Karpas-422 (cell line): Measurements from ENCODE around the gene RAVER2. TPM values are rescaled to one million over a fixed set of nuclear protein-coding genes. Genes with fewer than 3 reads are reported as not detected.

Source experiments
- DNase-seq: peaks from one replicate; pipeline ENCODE4 v3.0.0-alpha.2; 2015
- H2AFZ ChIP-seq: fragments of 200-600 bp; sonication (generic); 2 replicates; pipeline ENCODE4 v1.6.1; 2014; ENCODE audit warnings: antibody characterized with exemption, low read length, mixed read lengths
- H3K27ac ChIP-seq: fragments of 200-600 bp; sonication (generic); 2 replicates; pipeline ENCODE4 v1.5.1; 2014; ENCODE audit warnings: mild to moderate bottlenecking, low read length, moderate library complexity
- H3K27me3 ChIP-seq: fragments of 200-600 bp; sonication (generic); 2 replicates; pipeline ENCODE4 v1.6.1; 2014; ENCODE audit warnings: low read length, mixed read lengths
- H3K36me3 ChIP-seq: fragments of 200-600 bp; sonication (generic); 2 replicates; pipeline ENCODE4 v1.6.1; 2014; ENCODE audit warnings: low read length, mixed read lengths; ENCODE audit not compliant: insufficient read depth
- H3K4me1 ChIP-seq: fragments of 200-600 bp; sonication (generic); 2 replicates; pipeline ENCODE4 v1.6.1; 2014; ENCODE audit warnings: mild to moderate bottlenecking, low read length, mixed read lengths
- H3K4me2 ChIP-seq: fragments of 200-600 bp; sonication (generic); 2 replicates; pipeline ENCODE4 v1.6.1; 2014; ENCODE audit warnings: low read length, low read depth, mild to moderate bottlenecking; ENCODE audit not compliant: poor library complexity, severe bottlenecking
- H3K4me3 ChIP-seq: fragments of 200-600 bp; sonication (generic); 2 replicates; pipeline ENCODE4 v1.5.1; 2014; ENCODE audit warnings: mild to moderate bottlenecking, antibody characterized with exemption, low read length, mixed read lengths
- H3K79me2 ChIP-seq: fragments of 200-600 bp; sonication (generic); 2 replicates; pipeline ENCODE4 v1.6.1; 2014; ENCODE audit warnings: mild to moderate bottlenecking, low read length, mixed read lengths
- H3K9ac ChIP-seq: fragments of 200-600 bp; sonication (generic); 2 replicates; pipeline ENCODE4 v1.6.0; 2014; ENCODE audit warnings: low read length
- H3K9me2 ChIP-seq: fragments of 200-600 bp; sonication (generic), shearing (Covaris generic); replicated peaks from 2 replicates; pipeline ENCODE4 v1.6.0; 2014; ENCODE audit warnings: mild to moderate bottlenecking, low read length, moderate library complexity; ENCODE audit not compliant: insufficient read depth
- H3K9me3 ChIP-seq: fragments of 300-700, 200-600 bp; sonication (generic); 2 replicates; pipeline ENCODE4 v1.6.1; 2014; ENCODE audit warnings: low read length, mixed read lengths
- H4K20me1 ChIP-seq: fragments of 200-600 bp; sonication (generic); 2 replicates; pipeline ENCODE4 v1.6.1; 2014; ENCODE audit warnings: mild to moderate bottlenecking, antibody characterized with exemption, low read length, low read depth; ENCODE audit not compliant: insufficient read depth
- total RNA-seq: library from RNA; depleted of rRNA; stranded (reverse); fragments of >200 nt; shearing (Covaris generic); gene quantifications from 2 replicates; pipeline ENCODE4 v1.2.3, GENCODE V29; 2014; ENCODE audit warnings: low replicate concordance

Gene RAVER2
- total RNA-seq, 1 experiment from 2014 or later: not detected

DNA sequence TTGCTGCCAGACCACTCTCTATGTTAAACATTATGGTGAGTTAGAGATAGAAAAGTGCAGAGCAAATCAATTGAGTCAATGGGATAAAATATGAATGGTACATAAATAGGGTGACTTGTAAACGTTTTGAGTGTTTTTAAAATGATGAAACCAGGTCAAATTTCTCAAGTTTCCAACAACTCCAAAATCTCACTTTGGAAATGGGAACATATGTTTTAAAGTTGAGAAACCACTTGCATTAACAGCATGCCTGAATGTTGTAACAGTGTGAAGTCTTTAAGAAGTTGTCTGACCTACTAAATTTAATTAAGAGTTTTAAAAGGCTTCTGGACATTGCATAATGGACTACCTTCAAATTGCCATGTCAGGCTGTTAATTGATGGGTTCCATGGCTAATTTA lies 33.6 kb upstream of the RAVER2 start:
- H3K4me2 ChIP-seq: no peak overlapping the region
- no peaks in the 10 kb centered on the region for H3K9me3 ChIP-seq
- H3K27me3 ChIP-seq: no peaks in the 10 kb centered on the region
- H3K79me2 ChIP-seq: no peaks in the 10 kb centered on the region
- H4K20me1 ChIP-seq: no peaks in the 10 kb centered on the region
- H3K9me2 ChIP-seq: no peaks in the 10 kb centered on the region
- no peak overlapping the region for H3K27ac ChIP-seq
- no peak overlapping the region for H2AFZ ChIP-seq
- no peak overlapping the region for H3K4me3 ChIP-seq
- DNase-seq: no peak
- H3K4me1 ChIP-seq: no peaks in the 10 kb centered on the region
- H3K36me3 ChIP-seq: no peaks in the 10 kb centered on the region
- no peak overlapping the region for H3K9ac ChIP-seq

DNA sequence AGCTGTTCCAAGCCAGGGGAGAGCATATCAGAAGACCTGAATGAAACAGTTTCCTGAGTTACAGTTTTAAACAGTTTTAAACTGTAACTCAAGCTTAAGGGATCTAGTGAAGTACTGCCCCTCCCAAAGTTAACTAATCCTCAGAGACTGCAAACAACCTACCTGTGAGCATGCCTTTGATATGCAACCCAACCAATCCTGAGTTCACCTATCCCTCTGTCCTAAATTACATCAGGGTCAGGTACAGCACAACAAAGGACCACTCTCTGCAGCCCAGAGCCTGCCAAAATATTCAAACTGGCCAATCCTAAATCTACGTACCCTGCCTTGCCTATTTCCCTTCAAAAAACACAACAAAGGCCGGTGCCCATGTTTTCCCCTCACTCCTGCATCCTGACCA lies 32.8 kb upstream of the RAVER2 start:
- no peaks in the 10 kb centered on the region for H4K20me1 ChIP-seq
- H3K9ac ChIP-seq: no peak overlapping the region
- H3K36me3 ChIP-seq: no peaks in the 10 kb centered on the region
- no peaks in the 10 kb centered on the region for H3K9me3 ChIP-seq
- H2AFZ ChIP-seq: no peak overlapping the region
- H3K79me2 ChIP-seq: no peaks in the 10 kb centered on the region
- no peaks in the 10 kb centered on the region for H3K9me2 ChIP-seq
- no peaks in the 10 kb centered on the region for H3K27me3 ChIP-seq
- H3K4me3 ChIP-seq: no peak overlapping the region
- H3K27ac ChIP-seq: no peak overlapping the region
- DNase-seq: no peak
- no peak overlapping the region for H3K4me2 ChIP-seq
- no peaks in the 10 kb centered on the region for H3K4me1 ChIP-seq

DNA sequence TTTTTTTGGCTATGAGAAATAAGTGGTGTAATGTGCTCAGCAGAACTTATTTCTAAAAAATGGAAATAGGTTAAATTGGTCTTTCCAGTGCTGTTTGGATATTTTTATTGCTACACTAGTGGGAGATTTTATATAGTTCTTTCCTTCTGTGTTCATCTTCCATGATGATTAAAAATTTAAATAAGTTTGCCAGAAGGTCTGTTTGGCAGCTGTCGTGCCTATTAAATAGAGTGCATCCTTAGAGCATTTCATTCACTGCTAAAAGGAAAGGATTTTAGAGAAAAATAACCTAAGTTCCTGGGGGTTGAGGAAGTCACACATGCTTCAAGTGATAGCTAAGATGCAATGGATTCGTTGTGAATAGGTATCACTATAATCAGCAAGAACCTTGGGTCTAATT lies 29.7 kb upstream of the RAVER2 start:
- no peak overlapping the region for H3K9ac ChIP-seq
- H3K4me1 ChIP-seq: no peaks in the 10 kb centered on the region
- H3K27ac ChIP-seq: no peak overlapping the region
- DNase-seq: no peak
- H3K4me3 ChIP-seq: no peak overlapping the region
- no peaks in the 10 kb centered on the region for H3K9me2 ChIP-seq
- no peaks in the 10 kb centered on the region for H3K79me2 ChIP-seq
- no peaks in the 10 kb centered on the region for H4K20me1 ChIP-seq
- H3K9me3 ChIP-seq: no peaks in the 10 kb centered on the region
- H2AFZ ChIP-seq: no peak overlapping the region
- no peaks in the 10 kb centered on the region for H3K36me3 ChIP-seq
- no peak overlapping the region for H3K4me2 ChIP-seq
- no peaks in the 10 kb centered on the region for H3K27me3 ChIP-seq

DNA sequence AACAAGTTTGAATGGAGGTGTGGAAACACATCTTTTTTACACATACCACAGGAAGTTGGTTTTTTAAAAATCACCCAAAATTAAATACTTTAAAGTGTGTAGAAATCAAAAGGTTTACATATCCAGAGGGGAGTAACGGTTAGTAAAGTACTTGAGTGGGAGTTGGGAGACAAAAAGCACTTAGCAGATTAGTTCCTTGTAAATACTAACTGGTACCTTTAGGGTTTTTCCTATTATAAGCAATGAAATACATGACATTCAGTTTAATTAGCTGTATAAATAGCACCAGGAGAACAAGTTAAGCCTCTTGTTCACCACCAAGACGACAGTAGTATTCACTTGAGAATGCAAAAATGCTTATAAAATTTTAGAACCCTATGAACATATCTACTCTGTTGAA lies 23.7 kb upstream of the RAVER2 start:
- no peak overlapping the region for H3K9ac ChIP-seq
- H3K27ac ChIP-seq: no peak overlapping the region
- H3K4me1 ChIP-seq: no peaks in the 10 kb centered on the region
- no peaks in the 10 kb centered on the region for H3K9me2 ChIP-seq
- H3K4me3 ChIP-seq: no peak overlapping the region
- H4K20me1 ChIP-seq: no peaks in the 10 kb centered on the region
- no peaks in the 10 kb centered on the region for H3K9me3 ChIP-seq
- no peak overlapping the region for H2AFZ ChIP-seq
- no peak for DNase-seq
- no peak overlapping the region for H3K4me2 ChIP-seq
- H3K27me3 ChIP-seq: no peaks in the 10 kb centered on the region
- H3K36me3 ChIP-seq: no peaks in the 10 kb centered on the region
- no peaks in the 10 kb centered on the region for H3K79me2 ChIP-seq

DNA sequence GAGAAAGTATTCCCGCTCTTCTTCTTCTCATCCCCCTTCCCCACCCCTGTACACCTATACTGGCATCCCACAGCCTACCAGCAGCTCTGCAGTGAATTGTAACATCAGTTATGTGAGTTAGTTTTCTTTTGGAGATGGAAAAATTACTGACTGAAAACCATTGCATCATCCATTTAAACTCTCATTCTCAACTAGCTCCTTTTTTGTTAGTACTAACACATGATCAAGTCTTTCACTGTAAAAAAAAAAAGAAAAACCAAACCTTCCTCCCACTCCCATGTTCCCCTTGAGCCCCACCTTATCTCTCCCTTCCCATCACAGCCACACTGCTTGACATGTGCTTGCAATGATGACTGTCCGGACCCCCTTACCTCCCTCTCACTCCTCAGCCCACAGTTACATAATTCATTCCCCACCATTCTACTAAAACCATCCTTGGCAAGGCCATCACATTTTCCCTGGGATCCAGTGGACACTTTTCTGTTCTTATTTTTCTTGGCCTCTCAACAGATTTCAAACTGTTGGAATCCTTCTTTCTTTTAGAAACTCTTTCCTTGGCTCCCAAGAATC lies 23.2 kb upstream of the RAVER2 start:
- Histone ChIP-seq H3K4me3 (no peak overlapping the region), H3K36me3 (no peaks in the 10 kb centered on the region), H3K9ac (no peak overlapping the region), H3K4me1 (no peaks in the 10 kb centered on the region), H2AFZ (no peak overlapping the region), H3K4me2 (no peak overlapping the region), H3K79me2 (no peaks in the 10 kb centered on the region), H3K9me2 (no peaks in the 10 kb centered on the region), H3K9me3 (no peaks in the 10 kb centered on the region), H4K20me1 (no peaks in the 10 kb centered on the region), H3K27ac (no peak overlapping the region), H3K27me3 (no peaks in the 10 kb centered on the region)
- no peak for DNase-seq

DNA sequence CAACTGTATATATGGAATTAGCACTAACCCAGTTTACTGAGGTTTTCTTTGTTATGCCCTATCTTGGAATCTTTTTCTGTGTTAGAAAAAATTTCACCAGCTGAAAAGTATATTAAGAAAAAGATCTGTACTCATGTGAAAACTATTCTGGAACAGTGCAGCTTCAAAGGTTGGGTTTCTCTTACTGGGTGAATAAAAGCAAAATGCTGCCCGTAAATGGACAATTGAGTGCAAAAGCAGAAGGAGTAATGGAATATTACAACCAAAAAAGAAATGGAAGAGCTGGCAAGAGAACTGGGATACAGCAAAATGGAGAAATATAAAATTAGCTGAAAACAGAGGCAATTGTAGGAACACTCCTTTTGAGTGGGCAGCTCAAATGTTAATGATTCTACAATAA lies 17.0 kb upstream of the RAVER2 start:
- Histone ChIP-seq H3K9me2 (no peaks in the 10 kb centered on the region), H4K20me1 (no peaks in the 10 kb centered on the region), H3K9me3 (no peaks in the 10 kb centered on the region), H2AFZ (no peak overlapping the region), H3K79me2 (no peaks in the 10 kb centered on the region), H3K4me1 (no peaks in the 10 kb centered on the region), H3K4me2 (no peak overlapping the region), H3K4me3 (no peak overlapping the region), H3K27ac (no peak overlapping the region), H3K9ac (no peak overlapping the region), H3K27me3 (no peaks in the 10 kb centered on the region), H3K36me3 (no peaks in the 10 kb centered on the region)
- DNase-seq: no peak

DNA sequence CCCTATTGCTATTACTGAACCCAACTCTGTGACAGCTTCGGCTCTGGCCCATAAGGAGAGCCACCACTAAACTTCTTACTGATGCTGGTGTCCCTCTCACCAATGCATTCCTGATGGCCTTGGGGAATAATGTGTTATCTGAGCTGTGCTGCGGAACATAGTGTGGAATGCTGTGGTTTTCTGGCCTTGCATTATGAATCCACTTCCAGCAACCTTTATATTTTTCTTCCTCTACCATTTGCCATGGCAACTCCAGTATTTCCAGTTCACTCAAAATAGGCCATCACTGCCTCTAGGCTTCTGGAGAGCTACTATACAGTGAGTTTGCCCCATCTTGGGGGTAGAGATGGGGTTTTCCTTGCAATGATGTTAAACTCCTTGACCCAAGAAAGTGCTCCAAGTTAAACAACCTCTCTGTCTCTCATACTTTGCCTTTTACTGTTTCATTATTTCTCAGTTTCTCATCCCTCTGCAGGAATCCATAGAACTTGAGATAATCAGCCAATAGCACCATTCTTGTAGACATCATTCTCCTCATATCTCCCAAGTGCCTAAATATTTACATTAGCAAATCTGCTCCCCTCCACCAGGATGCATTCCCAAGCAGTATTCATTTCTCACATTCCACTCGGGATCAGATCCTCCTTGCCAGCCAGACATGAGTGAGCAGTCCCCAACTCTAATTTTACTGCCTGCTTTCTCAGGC lies 11.1 kb upstream of the RAVER2 start:
- Histone ChIP-seq H3K27ac (no peak overlapping the region), H3K9me2 (no peaks in the 10 kb centered on the region), H3K79me2 (no peaks in the 10 kb centered on the region), H3K4me1 (no peaks in the 10 kb centered on the region), H3K9ac (no peak overlapping the region), H3K9me3 (no peaks in the 10 kb centered on the region), H3K4me2 (no peak overlapping the region), H2AFZ (no peak overlapping the region), H3K4me3 (no peak overlapping the region), H3K36me3 (no peaks in the 10 kb centered on the region), H4K20me1 (no peaks in the 10 kb centered on the region), H3K27me3 (no peaks in the 10 kb centered on the region)
- DNase-seq: no peak

DNA sequence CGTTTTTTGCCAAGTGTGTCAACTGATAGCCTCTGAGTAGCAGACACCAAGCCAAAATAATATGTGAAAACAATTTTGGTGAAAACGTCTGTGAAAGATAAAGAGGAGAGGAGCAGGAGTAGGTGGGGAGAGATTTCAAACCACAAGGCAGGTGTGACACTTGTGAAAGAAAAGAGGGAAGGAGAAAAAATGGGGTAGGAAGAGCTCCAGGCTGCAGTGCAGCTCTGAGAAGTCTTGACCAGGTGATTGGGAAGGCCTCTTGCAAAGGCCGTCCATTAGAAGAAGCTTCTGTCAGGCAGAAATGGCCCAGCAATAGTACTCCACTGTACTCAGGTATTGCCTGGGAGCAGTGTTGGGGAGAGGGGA lies 10.6 kb upstream of the RAVER2 start:
- Histone ChIP-seq H3K9ac (no peak overlapping the region), H3K27me3 (no peaks in the 10 kb centered on the region), H3K4me2 (no peak overlapping the region), H2AFZ (no peak overlapping the region), H3K4me3 (no peak overlapping the region), H4K20me1 (no peaks in the 10 kb centered on the region), H3K9me3 (no peaks in the 10 kb centered on the region), H3K9me2 (no peaks in the 10 kb centered on the region), H3K27ac (no peak overlapping the region), H3K4me1 (no peaks in the 10 kb centered on the region), H3K36me3 (no peaks in the 10 kb centered on the region), H3K79me2 (no peaks in the 10 kb centered on the region)
- DNase-seq: no peak
